Activated T-helper 1 cell treated with anti-CD3 and anti-CD28 coated beads, Interleukin-2, amount 50 U/mL, for 16 hours (primary cell): ENCODE results near the gene ROPN1.

Experiments
- DNase-seq, 2 donors: peaks; one replicate each; pipeline ENCODE4 v3.0.0-alpha.2; 2020; ENCODE audit warnings: low read depth in 1 of 2, low spot score in 1 of 2

The ROPN1 gene

GRCh38 chr3:123949641-123950040 lies 42.3 kb downstream of the ROPN1 start:
- DNase-seq: no peak

GRCh38 chr3:123948449-123948848 lies 43.5 kb downstream of the ROPN1 start:
- no peak for DNase-seq

- DNase-seq: no peak
These were observed 44.4 kb downstream of the ROPN1 start for GRCh38 chr3:123947482-123947881.

- no peak for DNase-seq
These were observed 50.4 kb downstream of the ROPN1 start for GRCh38 chr3:123941542-123941941.

GRCh38 chr3:123941121-123941520 lies 50.8 kb downstream of the ROPN1 start:
- no peak for DNase-seq

- no peak for DNase-seq
These were observed 52.2 kb downstream of the ROPN1 start for GRCh38 chr3:123939706-123940105.

GRCh38 chr3:123936400-123936799 lies 55.5 kb downstream of the ROPN1 start:
- DNase-seq: no peak

- DNase-seq: no peak
These were observed 56.1 kb downstream of the ROPN1 start for GRCh38 chr3:123935830-123936229.

GRCh38 chr3:123934250-123934649 lies 57.7 kb downstream of the ROPN1 start:
- DNase-seq: no peak

- DNase-seq: no peak
These were observed 61.5 kb downstream of the ROPN1 start for GRCh38 chr3:123930445-123930844.

GRCh38 chr3:123929325-123929724 lies 62.6 kb downstream of the ROPN1 start:
- no peak for DNase-seq

GRCh38 chr3:123926396-123926795 lies 65.5 kb downstream of the ROPN1 start:
- no peak for DNase-seq

GRCh38 chr3:123920868-123921267 lies 71.1 kb downstream of the ROPN1 start:
- no peak for DNase-seq

- DNase-seq: no peak
These were observed 71.5 kb downstream of the ROPN1 start for GRCh38 chr3:123920383-123920782.

- no peak for DNase-seq
These were observed 72.6 kb downstream of the ROPN1 start for GRCh38 chr3:123919353-123919752.
